ENCODE data around the gene TMEM53.
A peak's percentile ranks its signal among the peaks of the same experiment; 100 is the strongest.

Gene TMEM53

GRCh38 chr1:44650159-44650831, 24.0 kb downstream of the TMEM53 start:
- intact Hi-C loops (cut with DNase I) = loop anchor here (5.0 to 10.0 kb wide), 4 partner anchors 43 to 433 kb away; no protein-coding TSS in a partner anchor
- DNase-seq = peak in 6 of 10 donors; percentile 38 to 91 (median 67)

GRCh38 chr1:44649788-44650158, 24.5 kb downstream of the TMEM53 start:
- intact Hi-C loops (cut with DNase I) = loop anchor here (5.0 to 10.0 kb wide), 5 partner anchors 42 to 432 kb away; partner anchors contain the start of gene RNF220
- peak in 2 of 10 donors; percentile 58 to 80 for DNase-seq

- peak in 2 of 10 donors; percentile 40 to 69 for DNase-seq
- intact Hi-C loops (cut with DNase I) = loop anchor here (10.0 kb wide), 1 partner anchor 244 kb away; the partner anchor contains the start of gene RNF220
Observed at GRCh38 chr1:44648529-44649250, 25.6 kb downstream of the TMEM53 start.

- DNase-seq = peak in 2 of 10 donors; percentile 19 to 52
Observed at GRCh38 chr1:44647896-44648295, 26.4 kb downstream of the TMEM53 start.

GRCh38 chr1:44646261-44647110, 27.8 kb downstream of the TMEM53 start:
- DNase-seq = peak in 2 of 10 donors; percentile 6 to 43
- intact Hi-C loops (cut with DNase I) = loop anchor here (10.0 kb wide), 1 partner anchor 242 kb away; the partner anchor contains the start of gene RNF220

More at GRCh38 chr1:44647896-44648295, 26.4 kb downstream of the TMEM53 start:
- intact Hi-C loops (cut with DNase I) = loop anchor here (10.0 kb wide), 1 partner anchor 243 kb away; the partner anchor contains the start of gene RNF220

- intact Hi-C loops (cut with DNase I) = loop anchor here (10.0 kb wide), 1 partner anchor 241 kb away; the partner anchor contains the start of gene RNF220
Observed at GRCh38 chr1:44645476-44646244, 28.6 kb downstream of the TMEM53 start.

GRCh38 chr1:44644806-44645205, 29.5 kb downstream of the TMEM53 start:
- DNase-seq = peak in 1 of 10 donors; percentile 33
- intact Hi-C loops (cut with DNase I) = loop anchor here (10.0 kb wide), 1 partner anchor 240 kb away; the partner anchor contains the start of gene RNF220

More at GRCh38 chr1:44645476-44646244, 28.6 kb downstream of the TMEM53 start:
- DNase-seq = peak; percentile 79 to 99 (median 89)

GRCh38 chr1:44643721-44644334, 30.5 kb downstream of the TMEM53 start:
- DNase-seq = peak in 1 of 10 donors; percentile 72
- intact Hi-C loops (cut with DNase I) = loop anchor here (10.0 kb wide), 1 partner anchor 239 kb away; the partner anchor contains the start of gene RNF220

GRCh38 chr1:44642925-44643324, 31.4 kb downstream of the TMEM53 start:
- no peak for DNase-seq
- intact Hi-C loops (cut with DNase I) = loop anchor here (10.0 kb wide), 1 partner anchor 238 kb away; the partner anchor contains the start of gene RNF220

GRCh38 chr1:44642255-44642654, 32.0 kb downstream of the TMEM53 start:
- no peak for DNase-seq
- intact Hi-C loops (cut with DNase I) = loop anchor here (10.0 kb wide), 1 partner anchor 237 kb away; the partner anchor contains the start of gene RNF220

GRCh38 chr1:44641126-44642102, 32.9 kb downstream of the TMEM53 start:
- intact Hi-C loops (cut with DNase I) = loop anchor here (10.0 kb wide), 1 partner anchor 237 kb away; the partner anchor contains the start of gene RNF220
- peak in 2 of 10 donors; percentile 35 to 57 for DNase-seq

GRCh38 chr1:44640200-44640853, 34.0 kb downstream of the TMEM53 start:
- DNase-seq = peak in 1 of 10 donors; percentile 43

GRCh38 chr1:44637702-44638411, 36.4 kb downstream of the TMEM53 start:
- DNase-seq = peak in 1 of 10 donors; percentile 60
- intact Hi-C loops (cut with DNase I) = no loop called here

More at GRCh38 chr1:44640200-44640853, 34.0 kb downstream of the TMEM53 start:
- intact Hi-C loops (cut with DNase I) = loop anchor here (10.0 kb wide), 1 partner anchor 236 kb away; the partner anchor contains the start of gene RNF220

GRCh38 chr1:44636688-44637598, 37.3 kb downstream of the TMEM53 start:
- intact Hi-C loops (cut with DNase I) = no loop called here

More at GRCh38 chr1:44636688-44637598, 37.3 kb downstream of the TMEM53 start:
- peak in 2 of 10 donors; percentile 57 for DNase-seq

Data from posterior cingulate gyrus (tissue), 11 donors.